Fibroblast of skin of abdomen (primary cell): ENCODE measurements around the gene KIAA0408. TPM values are rescaled to one million over a fixed set of nuclear protein-coding genes. Genes with fewer than 3 reads are reported as not detected.

Experiments used
- DNase-seq: peaks from one replicate; pipeline ENCODE4 v3.0.0-alpha.2; 2013
- polyA plus RNA-seq, 2 experiments: library from polyadenylated mRNA; unstranded; fragments of 120-200 nt; gene quantifications; one replicate each; pipeline ENCODE4 v1.2.1, GENCODE V29; 2013; ENCODE audit not compliant: insufficient read length in 2 of 2

KIAA0408 gene
- 5.0 TPM for polyA plus RNA-seq (2013, experiment 1 of 2; ENCODE audit: insufficient read length)
- 3.8 TPM for polyA plus RNA-seq (2013, experiment 2 of 2; ENCODE audit: insufficient read length)

DNA sequence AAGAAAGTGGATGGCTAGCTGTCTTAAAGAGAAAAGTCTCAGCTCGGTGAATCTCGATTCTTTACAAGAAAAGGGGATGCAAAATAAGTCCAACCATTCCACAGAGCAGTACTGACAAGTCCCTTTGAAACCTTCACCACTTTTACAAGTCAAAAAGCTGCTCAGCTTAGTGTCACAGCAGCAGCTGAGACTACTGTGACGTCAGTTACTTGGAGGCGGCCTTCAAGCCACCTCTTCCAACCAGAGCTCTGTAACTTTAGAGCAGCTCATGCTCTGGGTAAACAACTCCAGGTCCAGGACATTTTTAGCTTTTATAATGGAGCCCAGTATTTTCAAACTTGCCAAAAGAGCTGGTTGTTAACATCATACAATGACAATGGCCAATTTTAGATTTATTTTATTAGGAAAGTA is at the start of gene KIAA0408:
TSS of gene KIAA0408 (minus strand) at position 159 of the 411 bp plus-strand sequence. CDS start 5,408 bp downstream, outside the sequence.
- DNase-seq, result peak; percentile 63

DNA sequence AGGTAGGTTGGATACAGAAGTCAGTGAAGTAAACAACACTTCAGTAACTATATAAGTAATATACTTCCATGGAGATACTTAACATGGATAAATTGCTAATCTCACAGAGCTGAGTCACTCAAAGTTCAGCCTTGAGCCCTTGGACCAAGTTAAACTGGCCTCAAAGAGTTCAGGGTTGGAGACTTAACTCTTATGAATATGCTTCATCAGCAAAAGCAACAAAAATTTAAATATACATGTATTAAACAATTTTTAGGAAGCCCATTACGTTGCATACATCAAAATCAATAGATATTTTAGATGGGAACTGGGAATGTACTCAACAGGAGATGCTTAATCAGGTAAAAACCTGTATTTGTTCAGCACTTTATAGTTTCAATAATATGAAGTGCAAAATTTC is 47.7 kb upstream of the KIAA0408 start:
- no peak for DNase-seq

DNA sequence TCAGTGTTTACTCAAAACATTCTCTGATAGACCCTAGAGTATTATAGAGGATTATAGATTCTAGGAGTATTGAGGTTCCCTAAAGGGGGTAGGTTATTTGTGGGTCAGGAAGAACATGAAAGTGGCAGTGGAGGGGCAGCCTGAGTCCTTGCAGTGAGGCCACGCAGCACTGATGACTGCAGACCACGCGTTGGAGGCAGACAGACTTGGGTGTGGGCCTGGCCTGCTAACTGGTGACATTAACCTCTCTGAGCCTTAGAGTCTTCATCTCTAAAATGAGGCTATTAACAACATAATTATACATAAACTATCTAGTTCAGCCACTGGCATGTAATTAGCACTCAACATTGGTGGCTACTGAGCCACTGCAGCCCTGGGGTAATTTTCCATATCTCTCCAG is 43.8 kb upstream of the KIAA0408 start:
- DNase-seq, result no peak

- DNase-seq, result no peak
Observed at GRCh38 chr6:127497410-127497809, 38.2 kb upstream of the KIAA0408 start.

- no peak for DNase-seq
Observed at GRCh38 chr6:127496471-127496870, 37.3 kb upstream of the KIAA0408 start.

GRCh38 chr6:127494240-127494767 is 35.1 kb upstream of the KIAA0408 start:
- DNase-seq, result no peak

DNA sequence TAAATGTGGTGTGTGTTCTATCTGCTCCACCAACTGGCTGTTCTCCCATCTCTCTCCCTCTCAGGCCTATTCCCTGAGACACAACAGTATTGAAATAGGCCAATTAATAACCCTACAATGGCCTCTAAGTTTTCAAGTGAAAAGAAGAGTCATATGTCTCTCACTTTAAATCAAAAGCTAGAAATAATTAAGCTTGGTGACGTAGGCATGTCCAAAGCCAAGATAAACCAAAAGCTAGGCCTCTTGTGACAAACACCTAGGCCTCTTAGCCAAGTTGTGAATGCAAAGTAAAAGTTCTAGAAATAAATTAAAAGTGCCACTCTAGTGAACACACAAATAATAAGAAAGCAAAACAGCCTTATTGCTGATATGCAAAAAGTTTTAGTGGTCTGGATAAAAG is 30.1 kb upstream of the KIAA0408 start:
- DNase-seq, result no peak

GRCh38 chr6:127486934-127487333 is 27.7 kb upstream of the KIAA0408 start:
- DNase-seq, result no peak

GRCh38 chr6:127484212-127484863 is 25.1 kb upstream of the KIAA0408 start:
- DNase-seq, result peak; percentile 52

GRCh38 chr6:127483399-127484055 is 24.3 kb upstream of the KIAA0408 start:
- DNase-seq, result no peak

- DNase-seq, result no peak
Observed at GRCh38 chr6:127482325-127482724, 23.1 kb upstream of the KIAA0408 start.

DNA sequence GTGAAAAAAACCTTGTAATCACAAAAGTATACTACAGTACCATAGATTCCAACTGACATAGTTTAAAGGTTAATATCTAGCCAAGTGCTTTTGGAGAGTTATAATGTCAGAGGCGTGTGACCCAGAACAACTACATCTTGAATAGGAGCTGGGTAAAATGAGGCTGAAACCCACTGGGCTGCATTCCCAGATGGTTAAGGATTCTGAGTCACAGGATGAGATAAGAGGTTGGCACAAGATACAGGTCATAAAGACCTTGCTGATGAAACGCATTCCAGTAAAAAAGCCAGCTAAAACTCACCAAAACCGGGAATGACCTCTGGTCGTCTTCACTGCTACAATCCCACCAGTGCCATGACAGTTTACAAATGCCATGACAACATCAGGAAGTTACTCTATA is 22.4 kb upstream of the KIAA0408 start:
- peak; percentile 18 for DNase-seq

GRCh38 chr6:127481111-127481510 is 21.9 kb upstream of the KIAA0408 start:
- no peak for DNase-seq

GRCh38 chr6:127477658-127478057 is 18.5 kb upstream of the KIAA0408 start:
- DNase-seq, result no peak

GRCh38 chr6:127475823-127476176 is 16.6 kb upstream of the KIAA0408 start:
- no peak for DNase-seq

DNA sequence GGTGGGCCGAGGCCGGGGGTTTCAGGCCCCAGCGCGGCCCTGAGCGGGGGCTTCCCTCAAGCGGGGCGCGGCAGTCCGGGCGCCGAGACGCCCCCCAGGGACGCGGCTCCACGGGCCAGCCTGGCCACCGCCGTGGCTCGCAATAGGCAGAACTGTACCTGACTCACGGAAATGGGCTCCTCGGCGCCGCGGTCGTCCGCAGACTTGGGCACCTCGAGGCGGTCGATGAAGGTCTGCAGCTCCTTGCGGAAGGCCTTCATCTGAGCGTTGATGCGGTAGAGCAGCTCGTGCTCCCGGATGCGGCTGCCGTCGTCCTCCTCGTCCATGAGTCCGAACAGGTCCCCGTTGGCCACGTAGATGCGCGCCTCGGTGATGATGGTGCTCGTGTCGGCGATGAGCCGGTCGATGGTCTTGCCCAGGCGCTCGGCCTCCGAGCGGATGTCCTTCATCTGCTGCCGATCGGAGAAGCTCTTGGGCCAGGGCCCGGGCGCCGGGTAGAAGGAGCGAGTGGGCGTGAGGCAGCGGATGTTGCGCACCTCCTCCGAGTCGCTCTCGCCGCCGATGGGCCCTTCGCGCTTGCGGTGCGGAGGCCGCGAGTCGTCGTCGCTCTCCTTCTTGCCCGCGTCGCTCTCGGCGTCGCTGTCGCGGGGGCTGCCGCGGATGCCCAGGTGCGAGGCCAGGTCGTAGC is 16.1 kb upstream of the KIAA0408 start:
- no peak for DNase-seq

DNA sequence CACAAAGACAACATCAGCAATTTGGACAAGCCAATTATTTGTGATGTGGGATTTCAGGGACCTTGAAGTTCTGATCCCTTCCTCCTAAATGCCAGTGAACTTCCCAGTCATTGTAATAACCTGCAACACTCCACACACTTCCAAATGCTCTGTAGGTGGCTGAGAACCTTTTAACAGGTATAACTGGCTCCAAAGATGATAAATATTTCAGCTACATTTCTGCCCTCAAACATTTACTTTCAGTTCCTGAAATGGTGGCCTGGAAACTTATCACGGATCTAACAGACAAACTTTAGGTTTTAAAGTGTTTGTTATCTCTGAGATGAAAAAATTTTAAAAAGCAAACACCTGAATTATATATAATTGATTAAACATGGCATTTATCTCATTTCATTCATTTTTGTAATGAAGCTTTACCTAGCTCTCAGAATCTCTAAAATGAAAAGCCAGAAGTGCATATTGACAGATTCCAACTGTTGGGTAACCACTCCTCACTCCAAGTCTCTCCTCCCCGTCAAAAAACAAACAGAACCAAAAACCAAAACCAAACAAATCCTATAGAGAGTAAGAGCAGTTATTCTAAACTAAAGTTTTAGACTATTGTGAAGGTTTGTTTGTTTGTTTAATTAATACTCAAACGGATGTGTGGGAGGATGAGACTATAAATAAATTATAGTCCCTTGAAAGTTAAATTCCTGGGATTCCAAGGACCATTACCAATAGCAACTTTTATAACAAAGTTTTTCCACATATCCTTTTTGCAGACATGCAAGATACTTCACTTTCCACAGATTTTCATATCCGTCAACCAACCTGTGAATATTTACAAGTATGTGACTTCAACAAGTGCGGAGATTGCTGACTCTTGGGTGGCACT is 12.4 kb upstream of the KIAA0408 start:
- DNase-seq, result no peak

DNA sequence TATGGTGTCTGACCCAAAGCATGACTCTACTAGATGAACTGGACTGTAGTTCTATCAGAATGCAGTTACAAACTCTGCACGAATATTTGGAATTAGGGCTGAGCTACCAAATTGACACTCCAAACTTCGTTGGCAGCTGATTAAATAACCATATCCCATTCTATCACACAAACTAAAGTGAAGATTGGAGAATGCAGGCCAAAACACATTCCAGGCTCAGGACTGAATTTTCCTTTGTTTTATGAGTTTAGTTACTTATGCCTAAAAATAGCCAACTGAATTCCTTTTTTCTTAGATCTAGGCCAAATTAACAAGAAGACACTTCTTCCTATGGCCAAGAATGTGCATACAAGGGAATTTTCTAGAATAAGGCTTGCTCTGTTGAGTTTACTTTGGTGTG is 9.7 kb upstream of the KIAA0408 start:
- no peak for DNase-seq

- DNase-seq, result no peak
Observed at GRCh38 chr6:127466416-127466815, 7.2 kb upstream of the KIAA0408 start.

DNA sequence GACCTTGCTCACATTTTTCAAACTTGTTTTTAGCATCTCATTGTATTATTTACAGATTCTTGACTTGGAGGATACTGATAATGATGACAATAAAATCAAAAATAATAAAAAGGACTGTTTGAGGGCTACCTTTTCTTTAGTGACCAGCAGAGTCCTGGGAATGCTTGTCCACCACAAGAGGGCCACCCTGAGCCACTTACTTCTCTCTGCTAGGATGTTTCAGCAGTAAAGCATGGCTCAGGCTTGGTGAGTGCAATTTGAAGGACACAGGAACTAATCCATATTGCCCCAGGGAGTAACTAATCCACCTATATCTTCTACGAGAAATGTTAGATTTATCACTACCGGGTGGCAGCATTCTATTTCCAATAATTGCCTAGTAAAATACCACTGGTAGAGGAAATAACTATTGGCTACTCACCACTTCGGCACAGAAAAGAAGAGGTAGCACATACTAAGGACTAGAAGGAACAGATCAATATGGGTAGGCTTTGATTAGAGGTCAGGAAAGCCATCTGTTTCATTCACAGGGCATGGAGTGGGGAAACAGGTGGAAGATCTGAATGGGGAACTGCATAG is 5.8 kb upstream of the KIAA0408 start:
- peak; percentile 68 for DNase-seq

DNA sequence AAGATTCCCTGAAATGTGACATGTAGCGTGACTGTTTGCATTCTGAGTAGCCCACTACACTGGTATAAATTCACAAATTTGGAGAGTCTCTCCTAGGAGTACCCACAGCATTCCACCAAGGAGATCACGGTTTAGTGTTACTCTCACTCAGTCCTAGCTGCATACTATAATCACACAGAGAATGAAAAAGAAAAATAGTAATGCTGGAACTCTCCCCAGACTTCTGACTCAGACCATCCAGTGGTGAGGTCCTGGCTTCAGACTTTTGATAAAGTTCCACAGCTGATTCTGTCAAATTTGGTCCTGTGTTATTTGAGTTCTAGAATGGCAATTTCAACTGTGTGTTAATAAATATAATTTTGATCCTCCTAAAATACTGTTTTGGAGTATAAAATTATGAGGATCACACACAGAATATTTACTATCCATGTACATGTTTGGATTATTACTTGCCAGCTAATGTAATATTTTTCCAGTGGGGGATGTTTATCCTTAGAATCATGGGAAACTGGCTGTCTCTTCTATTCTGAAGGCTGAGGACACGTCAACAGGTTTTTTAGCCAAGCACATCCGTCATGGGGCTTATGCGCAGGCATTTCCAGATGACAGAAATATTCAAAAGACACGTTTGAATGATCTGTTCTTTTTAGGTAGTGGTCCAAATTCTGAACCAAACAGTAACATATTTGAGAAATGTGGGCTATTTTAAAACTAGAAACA is 5.1 kb upstream of the KIAA0408 start:
- DNase-seq, result peak; percentile 83
